T-helper 2 cell treated with Interferon-gamma antibody and Interleukin-4, amounts not matched to agents 100 ng/mL and 5 ng/mL, for 36 hours (primary cell): ENCODE measurements around the gene ERICH6B. TPM values are rescaled to one million over a fixed set of nuclear protein-coding genes. Genes with fewer than 3 reads are reported as not detected.

Experiments used
- intact Hi-C: fragments of 100-400 bp; cut with micrococcal nuclease; formaldehyde crosslinking; loops from one replicate; pipeline ENCODE4 v1.15.1; 2023
- total RNA-seq: library from RNA; stranded (reverse); gene quantifications from 2 replicates; pipeline ENCODE4 v1.2.3, GENCODE V29; 2022

Gene ERICH6B
- total RNA-seq, 1 donor from 2014 or later: not detected

DNA sequence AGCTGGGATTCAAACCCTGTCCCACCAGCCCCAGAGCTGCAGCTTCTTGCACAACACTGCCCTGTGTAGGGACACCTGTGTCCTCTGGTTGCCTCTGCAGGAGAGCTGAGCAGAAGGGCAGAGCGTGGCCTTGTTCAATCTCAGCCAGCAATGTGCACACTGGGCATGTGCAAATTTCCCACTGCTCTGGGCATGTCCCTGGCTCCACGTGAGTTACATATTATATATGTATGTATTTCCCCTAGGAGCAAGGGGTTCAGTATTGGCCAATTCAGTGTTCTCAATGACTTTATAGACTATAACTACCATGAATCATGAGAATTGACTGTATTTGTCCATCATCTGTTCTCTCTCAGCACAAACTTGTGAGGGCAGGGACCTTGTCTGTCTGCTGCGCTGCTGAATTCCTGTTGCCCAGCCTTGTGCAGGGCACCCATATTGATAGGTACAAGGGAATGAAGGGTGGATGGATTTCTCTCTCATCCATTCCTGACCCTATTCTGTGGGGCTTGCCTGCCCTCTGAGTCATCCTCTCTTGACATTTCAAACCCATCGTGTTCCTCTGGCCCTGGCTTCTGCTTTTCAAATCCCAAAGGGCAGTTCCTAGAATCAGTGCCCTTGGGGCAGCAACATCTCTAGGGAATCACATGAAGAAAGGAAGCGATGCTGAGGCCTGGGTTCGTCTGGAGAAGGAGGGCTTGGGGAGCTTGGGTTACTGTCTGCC lies 69.7 kb downstream of the ERICH6B start:
- intact Hi-C loops: no loop called here

DNA sequence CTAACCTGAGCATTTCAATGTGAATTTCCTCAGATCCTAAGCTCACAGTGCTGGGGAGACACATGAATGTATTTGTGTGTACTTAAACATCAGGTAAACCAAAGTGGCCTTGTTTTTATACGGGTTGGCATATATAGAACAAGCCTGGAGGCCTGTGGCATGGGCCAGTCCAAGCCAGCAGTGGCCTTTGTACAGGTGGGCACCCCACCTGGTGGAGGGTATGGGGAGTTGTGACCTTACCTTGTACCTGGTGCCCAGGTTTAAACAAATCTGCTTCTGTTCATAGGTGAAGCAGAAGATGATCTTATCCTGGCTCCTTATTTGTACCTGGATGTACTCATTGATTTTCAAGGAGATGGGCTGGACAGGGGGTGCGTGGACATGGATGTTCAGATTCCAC lies 71.0 kb downstream of the ERICH6B start:
- intact Hi-C loops: no loop called here

DNA sequence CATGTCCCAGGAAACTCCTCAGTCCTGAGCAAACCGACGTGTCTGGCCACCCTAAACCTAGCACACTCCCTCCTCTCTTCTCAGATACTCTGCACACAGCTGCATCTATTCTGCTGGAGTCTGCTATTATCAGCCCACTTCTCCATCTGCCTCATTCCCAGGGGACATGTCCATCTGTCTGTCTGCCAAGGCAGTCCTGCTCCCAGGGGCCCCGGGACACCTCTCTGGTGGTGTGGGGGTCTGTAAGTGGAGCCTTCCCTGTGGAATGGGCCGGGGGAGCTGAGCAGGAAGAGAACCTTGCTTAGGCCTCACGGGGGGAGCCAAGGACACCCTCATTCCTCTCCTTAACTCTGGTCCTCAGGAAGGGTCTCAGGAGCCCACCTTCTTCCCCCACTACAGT lies 72.7 kb downstream of the ERICH6B start:
- intact Hi-C loops: no loop called here

DNA sequence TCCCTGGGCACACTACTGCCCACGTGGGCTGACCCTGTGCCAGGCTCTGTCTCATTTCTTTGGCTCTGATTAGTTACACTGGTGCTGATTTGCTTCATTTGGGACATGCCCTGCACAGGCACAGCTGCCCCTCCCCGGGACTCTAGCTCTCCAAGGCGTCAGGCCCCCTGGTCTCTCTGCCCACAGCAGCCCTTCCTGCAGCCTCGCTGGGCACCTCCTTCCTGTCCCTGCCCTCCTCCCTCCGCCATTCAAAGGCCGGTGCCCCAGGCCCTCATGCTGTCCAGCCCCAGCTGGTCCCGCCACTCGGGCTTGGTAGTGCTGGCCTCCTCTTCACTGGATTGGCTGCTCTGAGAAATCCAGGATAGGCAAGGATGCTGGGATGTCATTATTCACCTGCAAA lies 73.1 kb downstream of the ERICH6B start:
- intact Hi-C loops: no loop called here

DNA sequence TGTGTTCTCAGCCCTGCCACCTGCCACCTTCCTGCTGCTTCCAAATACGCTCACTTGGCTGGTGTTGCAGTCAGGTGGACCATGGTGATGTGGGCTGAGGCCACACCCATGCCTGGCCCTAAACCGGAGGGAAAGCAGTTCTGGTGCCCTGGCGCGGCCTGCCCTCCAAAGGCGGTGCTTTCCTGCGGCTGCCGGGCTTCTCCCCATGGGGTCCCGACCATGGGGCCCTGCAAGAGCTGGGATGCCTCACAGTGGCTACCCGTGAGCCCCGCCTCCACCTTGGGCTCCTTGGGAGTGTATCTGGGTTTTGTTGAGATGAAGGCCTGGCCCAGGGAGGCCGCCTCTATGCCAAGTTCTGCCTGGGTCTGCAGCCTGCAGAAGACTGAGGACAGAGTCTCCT lies 73.7 kb downstream of the ERICH6B start:
- intact Hi-C loops: no loop called here

DNA sequence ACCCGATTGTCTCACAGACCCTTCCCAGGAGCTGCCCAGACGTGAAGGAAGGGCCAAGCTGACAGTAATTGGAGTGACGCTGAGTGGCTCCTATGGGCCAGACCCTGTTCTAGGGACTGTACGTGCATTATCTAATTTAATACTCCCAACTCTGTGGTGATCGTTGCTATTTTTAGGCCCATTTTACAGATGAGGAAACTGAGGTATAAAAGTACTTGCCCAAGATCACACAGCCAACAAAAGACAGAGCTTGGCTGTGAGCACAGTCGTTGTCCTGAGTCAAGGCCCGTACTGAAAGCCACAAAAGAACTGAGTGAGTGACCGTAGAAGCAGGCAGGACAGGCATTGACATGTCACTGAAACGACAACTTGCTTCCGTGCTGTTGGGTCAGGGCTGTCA lies 74.7 kb downstream of the ERICH6B start:
- intact Hi-C loops: no loop called here

DNA sequence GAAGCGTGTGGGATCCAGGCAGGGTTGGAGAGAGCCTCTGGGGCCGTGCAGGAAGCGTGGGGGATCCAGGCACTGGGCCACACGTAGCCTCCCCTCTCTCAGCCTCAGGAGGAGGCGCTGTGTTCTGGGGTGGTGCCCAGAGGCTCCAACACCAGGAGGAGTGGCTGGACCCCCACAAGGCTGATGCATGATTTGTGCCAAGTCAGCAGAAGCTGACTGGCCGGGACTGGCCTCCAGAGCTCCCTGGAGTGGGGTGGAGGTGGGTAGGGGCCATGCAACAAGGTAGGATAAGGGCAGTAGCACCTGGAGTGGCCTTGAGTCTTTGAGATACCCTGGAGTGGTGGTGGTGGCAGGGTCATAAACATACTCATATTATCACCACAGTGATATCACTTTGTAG lies 75.3 kb downstream of the ERICH6B start:
- intact Hi-C loops: no loop called here

DNA sequence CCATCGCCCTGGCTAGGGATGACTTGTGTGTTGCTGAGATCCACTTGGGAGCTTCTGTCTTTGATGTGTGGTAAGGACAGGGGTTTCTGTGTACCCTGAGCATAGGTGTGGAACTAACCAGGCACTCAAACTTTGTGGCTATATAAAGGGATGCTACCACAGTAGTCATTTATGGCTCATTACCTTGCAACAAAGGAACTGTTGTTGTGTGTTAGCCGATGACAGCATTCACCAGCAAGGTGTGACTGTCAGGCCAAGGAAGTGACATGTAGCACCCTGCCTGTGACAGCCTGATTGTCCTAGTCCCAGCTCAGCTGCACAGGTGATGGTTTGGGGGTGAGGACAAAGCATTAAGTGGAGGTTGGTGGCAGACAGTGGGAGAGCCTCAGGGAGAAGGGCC lies 77.2 kb downstream of the ERICH6B start:
- intact Hi-C loops: no loop called here

DNA sequence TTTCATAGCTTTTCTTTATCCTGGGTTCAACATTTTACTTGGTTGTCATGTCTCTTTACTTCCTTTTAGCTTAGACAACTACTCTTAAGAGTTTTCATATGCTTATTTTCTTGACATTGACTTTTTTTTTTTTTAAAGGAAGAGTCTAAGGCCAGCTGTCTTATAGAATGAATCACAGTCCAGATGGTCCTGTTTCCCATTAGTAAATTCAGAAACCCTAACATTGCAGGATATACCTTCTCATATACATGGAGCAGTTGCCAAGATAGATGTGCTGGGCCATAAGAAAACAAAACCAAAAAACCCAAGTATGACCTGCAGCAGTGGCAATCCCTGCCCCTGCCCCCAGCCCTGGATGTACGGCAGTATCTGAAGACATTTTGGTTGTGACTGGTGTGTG lies 78.0 kb downstream of the ERICH6B start:
- intact Hi-C loops: no loop called here

DNA sequence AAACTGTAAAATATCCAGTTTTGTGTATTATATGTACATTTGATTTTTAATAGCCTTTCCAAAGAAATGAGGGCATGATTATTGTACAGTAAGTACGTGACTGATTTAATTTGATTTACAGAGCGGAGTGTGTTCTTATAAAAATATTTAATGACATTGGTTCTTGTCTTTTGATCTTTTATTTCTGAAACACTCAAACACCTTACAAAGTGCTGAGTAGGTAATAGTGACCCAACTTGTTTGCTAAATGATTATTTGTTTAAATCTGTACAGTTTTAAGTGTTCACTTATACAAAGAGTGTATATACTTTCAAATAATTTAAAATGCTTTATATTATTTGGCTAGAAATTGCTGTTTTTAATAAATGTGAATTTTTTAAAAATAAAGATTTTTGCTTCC lies 79.3 kb downstream of the ERICH6B start:
- intact Hi-C loops: no loop called here

DNA sequence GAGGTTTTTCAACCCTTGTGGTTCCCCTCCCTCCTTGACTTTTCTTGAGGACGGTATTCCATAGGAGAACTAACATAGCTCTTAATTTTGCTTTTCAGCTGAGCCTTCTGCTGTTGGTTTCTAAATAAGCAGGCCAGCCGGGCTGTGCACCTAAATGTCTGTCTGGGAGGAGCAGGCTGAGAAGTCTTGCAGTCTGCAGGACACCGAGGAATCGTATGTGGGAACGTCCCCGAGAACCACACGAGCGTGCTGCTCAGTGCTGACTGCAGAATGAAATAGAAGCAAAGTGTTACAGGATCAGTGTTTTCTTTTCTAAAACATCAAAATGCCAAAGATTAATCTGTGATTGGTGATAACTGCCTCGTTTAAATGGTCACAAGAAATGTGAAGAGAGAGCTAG lies 80.9 kb downstream of the ERICH6B start:
- intact Hi-C loops: no loop called here

DNA sequence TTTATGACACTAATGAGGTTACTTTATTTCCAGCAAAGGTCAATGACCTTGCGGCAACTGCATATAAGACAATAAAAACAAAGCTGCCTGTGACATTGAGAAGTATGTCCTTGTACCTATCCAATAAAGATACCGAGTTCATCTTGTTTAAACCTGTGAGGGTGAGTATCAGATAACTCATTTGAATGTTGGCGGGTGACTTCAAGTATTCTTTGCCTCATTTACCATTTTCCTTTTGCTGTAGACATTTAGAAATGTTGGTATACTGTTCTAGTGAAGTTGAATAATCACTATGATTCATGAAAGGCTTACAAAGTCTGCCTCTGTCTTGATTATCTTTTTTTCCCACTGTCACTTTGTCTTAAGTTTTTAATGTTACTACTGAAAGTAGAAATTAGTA lies 85.8 kb downstream of the ERICH6B start:
- intact Hi-C loops: no loop called here

DNA sequence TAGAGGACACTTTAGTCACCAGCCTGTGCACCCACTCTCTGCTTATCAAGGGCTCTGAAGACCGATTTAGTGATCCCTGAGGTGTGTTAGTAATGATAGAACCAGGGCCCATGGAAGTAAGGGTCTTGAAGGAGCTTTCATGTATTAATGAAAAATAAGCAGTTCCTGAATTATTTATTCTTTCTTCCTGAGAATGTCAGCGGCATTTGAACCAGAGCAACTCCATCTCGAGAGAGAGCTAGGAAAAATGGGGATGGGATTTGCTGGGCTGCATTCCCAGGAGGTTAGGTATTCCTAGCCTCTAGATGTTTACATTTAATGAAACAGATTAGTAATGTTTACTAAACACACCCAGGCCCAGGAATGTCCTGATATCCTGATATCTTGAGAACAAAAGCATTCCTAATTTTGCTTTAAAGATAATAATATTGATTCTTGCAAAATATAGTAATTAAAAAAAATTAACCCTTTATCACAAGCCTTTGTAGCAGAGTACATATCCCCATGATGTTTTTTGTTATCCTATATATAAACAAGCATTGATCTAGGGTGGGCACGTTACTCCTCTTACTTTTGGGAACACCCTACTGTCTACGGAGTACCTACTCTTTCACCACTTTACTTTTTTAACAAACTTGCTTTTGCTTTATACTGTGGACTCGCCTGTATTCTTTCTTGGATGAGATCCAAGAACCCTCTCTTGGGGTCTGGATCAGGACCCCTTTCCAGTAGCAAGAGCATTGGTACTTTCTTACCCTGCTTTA lies 87.7 kb downstream of the ERICH6B start:
- intact Hi-C loops: no loop called here

DNA sequence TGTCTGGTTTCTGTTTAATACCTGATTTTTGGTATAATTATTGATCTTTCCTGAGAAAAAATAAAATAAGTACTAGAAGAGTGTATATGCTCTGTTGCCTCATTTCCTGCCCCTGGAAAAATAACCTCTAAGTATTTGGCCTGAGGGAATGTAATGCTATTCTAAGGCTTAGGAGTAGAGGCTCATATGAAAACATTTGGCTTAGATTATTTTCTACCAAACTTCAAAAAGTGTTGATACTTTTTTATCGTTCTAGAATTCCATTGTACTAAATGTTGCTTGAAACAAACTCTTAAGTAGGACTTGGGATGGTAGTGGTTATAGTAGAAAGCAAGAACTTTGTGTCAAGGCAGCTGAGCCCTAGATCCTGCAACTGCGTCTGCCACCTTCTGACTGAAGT lies 93.0 kb downstream of the ERICH6B start:
- intact Hi-C loops: no loop called here

DNA sequence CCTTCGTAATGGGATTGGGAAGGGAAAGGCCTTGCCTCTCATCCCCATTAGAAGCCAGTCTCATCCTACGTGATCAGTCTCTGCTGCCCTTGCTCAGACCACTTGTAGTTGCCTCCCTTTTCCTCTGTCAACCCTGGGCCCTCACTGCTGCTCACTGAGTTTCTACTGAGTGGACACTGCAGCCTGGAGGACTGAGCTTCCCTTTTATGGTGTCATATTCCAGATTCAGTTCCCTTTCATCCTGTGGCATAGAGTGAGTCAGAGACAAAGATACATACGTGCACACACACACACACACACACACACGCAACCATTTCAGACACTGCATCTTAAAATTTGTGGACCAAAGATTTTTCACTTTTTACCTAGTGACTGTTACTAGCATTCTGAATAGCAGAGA lies 94.2 kb downstream of the ERICH6B start:
- intact Hi-C loops: no loop called here

DNA sequence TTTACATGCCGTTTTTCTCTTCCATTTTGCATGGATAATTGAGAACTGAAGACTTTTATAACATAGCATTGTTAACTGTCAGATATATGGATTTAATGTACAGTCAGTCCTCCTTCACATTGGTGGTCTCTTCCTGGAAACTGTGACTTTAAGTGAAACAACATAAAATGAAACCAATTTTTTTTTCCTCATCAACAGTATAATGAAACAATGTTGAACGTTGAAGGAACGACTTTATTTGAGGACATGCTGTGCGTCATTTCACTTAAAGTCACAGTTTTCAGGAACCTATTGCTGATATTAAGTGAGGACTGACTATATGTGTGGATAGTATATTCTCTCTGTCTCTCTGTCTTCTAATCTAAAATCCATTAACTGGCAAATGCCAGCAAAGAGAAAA lies 96.0 kb downstream of the ERICH6B start:
- intact Hi-C loops: no loop called here

DNA sequence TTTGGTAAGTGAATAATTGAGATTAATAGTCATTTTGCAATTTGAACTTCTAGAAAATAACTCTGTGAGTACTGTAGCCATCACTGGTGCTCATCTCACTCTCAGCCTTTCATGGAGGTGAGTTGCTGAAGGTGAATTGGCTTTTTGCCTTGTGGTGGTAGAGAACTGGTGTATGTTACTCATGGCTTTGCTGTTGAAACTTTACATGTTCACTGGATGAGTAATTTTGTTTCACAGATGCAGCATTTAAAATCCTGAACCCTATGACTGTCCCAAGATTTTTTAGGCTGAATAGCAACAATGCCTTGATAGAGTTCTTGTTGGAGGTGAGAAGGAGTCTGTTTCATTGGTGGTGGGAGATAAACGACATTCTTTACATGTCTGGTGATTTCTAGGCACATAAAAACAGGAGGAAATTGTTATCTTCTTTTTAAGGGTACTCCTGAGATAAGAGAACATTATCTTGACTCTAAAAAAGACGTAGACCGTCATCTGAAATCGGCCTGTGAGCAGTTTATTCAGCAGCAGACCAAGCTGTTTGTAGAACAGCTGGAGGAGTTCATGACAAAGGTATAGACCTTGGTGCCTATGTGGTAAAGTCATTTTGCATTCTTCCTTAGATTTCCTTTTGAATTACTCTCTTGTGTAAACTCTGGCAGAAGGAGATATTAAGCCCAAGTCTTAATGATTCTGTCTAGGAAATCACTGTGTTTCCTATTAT lies 96.9 kb downstream of the ERICH6B start:
- intact Hi-C loops: no loop called here

DNA sequence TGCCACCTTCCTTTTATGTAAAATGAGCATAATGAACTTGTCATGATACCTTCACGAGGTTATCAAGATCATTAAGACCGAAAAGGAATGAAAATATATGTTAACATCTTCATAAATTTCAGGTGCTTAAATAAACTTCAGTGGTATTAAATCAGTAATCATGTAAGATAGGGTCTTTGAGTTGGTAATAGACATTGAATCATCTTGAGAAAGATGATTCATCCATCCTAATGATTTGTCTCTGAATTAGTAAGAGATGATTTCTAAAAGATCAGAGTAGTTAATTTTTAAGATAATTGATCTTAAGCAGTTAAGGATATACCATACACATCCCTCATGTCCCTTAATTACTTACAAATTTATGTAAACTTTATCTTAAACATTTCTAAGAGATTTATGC lies 98.8 kb downstream of the ERICH6B start:
- intact Hi-C loops: no loop called here

DNA sequence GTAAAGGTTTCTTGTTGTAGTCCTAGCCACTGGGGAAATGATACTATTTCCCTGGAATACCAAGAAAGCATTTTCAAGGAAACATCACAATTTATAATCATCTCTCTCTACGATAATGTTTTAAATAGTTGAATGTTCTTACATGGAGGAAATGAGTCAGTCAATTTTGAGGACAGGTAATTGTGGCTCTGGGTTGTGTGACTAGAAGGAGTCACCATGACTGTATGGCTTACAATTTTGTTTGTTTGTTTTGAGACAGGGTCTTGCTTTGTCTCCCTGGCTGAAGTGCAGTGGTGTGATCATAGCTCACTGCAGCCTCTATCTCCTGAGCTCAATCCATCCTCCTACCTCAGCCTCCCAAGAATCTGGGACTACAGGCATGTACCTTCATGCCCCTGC lies 103.4 kb downstream of the ERICH6B start:
- intact Hi-C loops: loop anchor here (5.0 kb wide), 1 partner anchor 615 kb away; no protein-coding TSS in a partner anchor

DNA sequence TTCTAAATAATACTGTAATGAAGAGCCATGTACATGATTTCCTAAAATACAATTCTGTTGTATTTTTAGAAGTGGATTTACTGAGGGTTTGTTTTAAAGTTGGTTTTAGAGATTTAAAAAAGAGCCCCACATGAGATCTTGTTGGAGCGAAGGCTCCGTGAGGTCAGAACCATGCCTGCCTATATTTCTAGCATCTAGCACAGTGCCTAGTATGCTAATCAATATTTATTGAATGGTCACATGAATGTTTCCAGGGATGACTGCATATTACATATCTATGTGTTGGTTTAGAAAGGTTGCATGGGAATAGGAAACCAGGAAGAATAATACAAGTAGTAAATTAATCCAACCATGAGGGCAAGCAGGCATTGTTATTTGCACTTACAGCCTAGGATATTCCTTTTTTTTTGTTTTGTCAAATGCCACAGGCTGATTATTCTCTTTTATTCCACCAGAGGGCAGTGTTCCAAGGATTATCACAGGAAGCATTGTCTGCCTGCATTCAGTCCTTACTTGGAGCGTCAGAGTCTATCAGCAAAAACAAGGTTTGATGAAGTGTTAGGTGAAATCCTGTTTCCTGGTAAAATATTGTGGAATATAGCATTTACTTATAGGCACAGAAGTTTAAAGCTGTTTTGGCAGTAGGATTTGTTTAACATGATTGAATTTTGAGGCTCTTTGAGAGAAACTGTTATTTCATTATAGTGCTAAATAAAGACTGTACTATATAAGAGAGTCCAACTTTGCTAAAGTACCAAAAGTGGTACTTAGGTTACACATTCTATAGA lies 104.0 kb downstream of the ERICH6B start:
- intact Hi-C loops: loop anchor here (1.0 to 5.0 kb wide), 3 partner anchors 207 to 810 kb away; no protein-coding TSS in a partner anchor

DNA sequence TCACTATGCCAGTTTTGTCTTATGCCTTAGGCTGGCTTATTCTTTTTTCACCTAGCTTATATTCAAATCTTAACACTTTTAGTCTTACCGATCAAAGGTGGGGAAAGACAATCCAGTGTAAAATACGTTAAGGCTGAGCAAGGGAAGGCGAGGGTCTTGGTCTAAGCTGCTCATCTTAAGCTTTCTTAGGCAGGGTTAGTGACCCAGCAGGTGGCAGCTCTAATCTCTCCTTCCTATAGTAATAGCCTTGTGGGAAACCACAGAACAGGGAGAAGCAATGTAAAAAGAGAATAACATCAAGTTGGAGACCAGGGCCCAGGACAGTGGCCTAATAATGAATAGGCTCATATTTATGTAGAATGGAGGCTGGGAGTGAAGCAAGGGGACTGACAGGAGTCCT lies 104.9 kb downstream of the ERICH6B start:
- intact Hi-C loops: loop anchor here (1.0 to 5.0 kb wide), 3 partner anchors 208 to 811 kb away; no protein-coding TSS in a partner anchor
